T-helper 2 cell treated with Interferon-gamma antibody and Interleukin-4, amounts not matched to agents 5 μg/mL and 100 μg/mL, for 36 hours (primary cell): Measurements from ENCODE around the gene FBF1.

ENCODE experiments used
- DNase-seq: peaks from one replicate; pipeline ENCODE4 v3.0.0; 2021; ENCODE audit warnings: low spot score
- H3K27ac Mint-ChIP-seq: one replicate; pipeline ENCODE4 v1.8.0; 2021; ENCODE audit warnings: mild to moderate bottlenecking, mixed read lengths
- H3K27me3 Mint-ChIP-seq: one replicate; pipeline ENCODE4 v1.8.0; 2021; ENCODE audit warnings: low read depth, mixed read lengths
- H3K36me3 Mint-ChIP-seq: one replicate; pipeline ENCODE4 v1.8.0; 2021; ENCODE audit warnings: low read depth, mixed read lengths
- H3K4me1 Mint-ChIP-seq: one replicate; pipeline ENCODE4 v1.8.0; 2021; ENCODE audit warnings: low read depth, mixed read lengths
- H3K4me3 Mint-ChIP-seq: one replicate; pipeline ENCODE4 v1.8.0; 2022; ENCODE audit warnings: mild to moderate bottlenecking, moderate library complexity, mixed read lengths
- H3K9me3 Mint-ChIP-seq: one replicate; pipeline ENCODE4 v1.8.0; 2021; ENCODE audit warnings: mixed read lengths

The FBF1 gene

GRCh38 chr17:75899353-75899752 lies 41.5 kb downstream of the FBF1 start:
- no peaks in the 10 kb centered on the region for H3K9me3 Mint-ChIP-seq
- H3K4me3 Mint-ChIP-seq: no peak overlapping the region
- no peak overlapping the region for H3K27ac Mint-ChIP-seq
- H3K36me3 Mint-ChIP-seq: peaks cover 28% of the 10 kb centered on the region
- DNase-seq: no peak
- H3K27me3 Mint-ChIP-seq: no peaks in the 10 kb centered on the region
- H3K4me1 Mint-ChIP-seq: peaks cover 15% of the 10 kb centered on the region

- H3K27ac Mint-ChIP-seq: no peak overlapping the region
- peaks cover 18% of the 10 kb centered on the region for H3K4me1 Mint-ChIP-seq
- peaks cover 29% of the 10 kb centered on the region for H3K36me3 Mint-ChIP-seq
- no peak for DNase-seq
- H3K27me3 Mint-ChIP-seq: no peaks in the 10 kb centered on the region
- H3K4me3 Mint-ChIP-seq: no peak overlapping the region
- H3K9me3 Mint-ChIP-seq: no peaks in the 10 kb centered on the region
Observed at GRCh38 chr17:75898791-75899190, 42.1 kb downstream of the FBF1 start.

- Mint-ChIP-seq H3K4me3 (no peak overlapping the region), H3K9me3 (no peaks in the 10 kb centered on the region), H3K36me3 (peaks cover 29% of the 10 kb centered on the region), H3K27me3 (no peaks in the 10 kb centered on the region), H3K4me1 (peaks cover 19% of the 10 kb centered on the region), H3K27ac (no peak overlapping the region)
- no peak for DNase-seq
Observed at GRCh38 chr17:75898065-75898464, 42.8 kb downstream of the FBF1 start.

GRCh38 chr17:75897160-75898019 lies 43.5 kb downstream of the FBF1 start:
- no peak for DNase-seq
- peaks cover 19% of the 10 kb centered on the region for H3K4me1 Mint-ChIP-seq
- peak overlapping the region; percentile 68 for H3K4me3 Mint-ChIP-seq
- H3K36me3 Mint-ChIP-seq: peaks cover 29% of the 10 kb centered on the region
- H3K27me3 Mint-ChIP-seq: no peaks in the 10 kb centered on the region
- H3K9me3 Mint-ChIP-seq: no peaks in the 10 kb centered on the region
- H3K27ac Mint-ChIP-seq: peak overlapping the region; percentile 75

GRCh38 chr17:75896415-75897159 lies 44.3 kb downstream of the FBF1 start, which contains the start of gene TRIM65:
Gene TRIM65, minus strand, starts transcription at chr17:75896951. Its CDS starts 14 bp downstream, at chr17:75896937.
- Mint-ChIP-seq H3K36me3 (peaks cover 30% of the 10 kb centered on the region), H3K9me3 (no peaks in the 10 kb centered on the region), H3K4me1 (peaks cover 19% of the 10 kb centered on the region), H3K4me3 (peak within 1 kb of the TSS; percentile 89), H3K27me3 (no peaks in the 10 kb centered on the region), H3K27ac (peak within 1 kb of the TSS; percentile 75)
- DNase-seq: peak; percentile 80

- H3K36me3 Mint-ChIP-seq: peaks cover 33% of the 10 kb centered on the region
- peak overlapping the region; percentile 89 for H3K4me3 Mint-ChIP-seq
- no peak for DNase-seq
- no peaks in the 10 kb centered on the region for H3K27me3 Mint-ChIP-seq
- peaks cover 19% of the 10 kb centered on the region for H3K4me1 Mint-ChIP-seq
- peak overlapping the region; percentile 74 for H3K27ac Mint-ChIP-seq
- no peaks in the 10 kb centered on the region for H3K9me3 Mint-ChIP-seq
Observed at GRCh38 chr17:75895370-75896155, 45.3 kb downstream of the FBF1 start.

GRCh38 chr17:75894049-75894733 lies 46.7 kb downstream of the FBF1 start:
- peaks cover 28% of the 10 kb centered on the region for H3K36me3 Mint-ChIP-seq
- peak overlapping the region; percentile 30 for H3K4me3 Mint-ChIP-seq
- H3K27ac Mint-ChIP-seq: peak overlapping the region; percentile 56
- no peaks in the 10 kb centered on the region for H3K27me3 Mint-ChIP-seq
- DNase-seq: no peak
- peaks cover 19% of the 10 kb centered on the region for H3K4me1 Mint-ChIP-seq
- no peaks in the 10 kb centered on the region for H3K9me3 Mint-ChIP-seq

- peaks cover 19% of the 10 kb centered on the region for H3K4me1 Mint-ChIP-seq
- peaks cover 21% of the 10 kb centered on the region for H3K36me3 Mint-ChIP-seq
- no peaks in the 10 kb centered on the region for H3K9me3 Mint-ChIP-seq
- DNase-seq: no peak
- peak overlapping the region; percentile 30 for H3K4me3 Mint-ChIP-seq
- H3K27ac Mint-ChIP-seq: peak overlapping the region; percentile 56
- H3K27me3 Mint-ChIP-seq: no peaks in the 10 kb centered on the region
Observed at GRCh38 chr17:75893305-75894048, 47.4 kb downstream of the FBF1 start.

- Mint-ChIP-seq H3K4me3 (no peak overlapping the region), H3K9me3 (no peaks in the 10 kb centered on the region), H3K36me3 (peaks cover 19% of the 10 kb centered on the region), H3K27me3 (no peaks in the 10 kb centered on the region), H3K27ac (no peak overlapping the region), H3K4me1 (peaks cover 19% of the 10 kb centered on the region)
- DNase-seq: no peak
Observed at GRCh38 chr17:75892556-75893224, 48.2 kb downstream of the FBF1 start.

- Mint-ChIP-seq H3K4me3 (no peak overlapping the region), H3K27me3 (no peaks in the 10 kb centered on the region), H3K27ac (no peak overlapping the region), H3K9me3 (no peaks in the 10 kb centered on the region), H3K4me1 (peaks cover 14% of the 10 kb centered on the region), H3K36me3 (peaks cover 19% of the 10 kb centered on the region)
- no peak for DNase-seq
Observed at GRCh38 chr17:75891605-75892555, 49.0 kb downstream of the FBF1 start.

GRCh38 chr17:75891022-75891604 lies 49.7 kb downstream of the FBF1 start:
- Mint-ChIP-seq H3K27me3 (no peaks in the 10 kb centered on the region), H3K4me1 (peaks cover 14% of the 10 kb centered on the region), H3K36me3 (peaks cover 19% of the 10 kb centered on the region), H3K27ac (no peak overlapping the region), H3K9me3 (no peaks in the 10 kb centered on the region), H3K4me3 (no peak overlapping the region)
- DNase-seq: no peak
